ENCODE measurements around the gene NACC1.

- TF ChIP-seq JUNB (IDR thresholded peaks at IDR 0.05; ENCODE audit: unreplicated experiment) (no peak), ETS1 (IDR thresholded peaks at IDR 0.05) (no peak), CTCF (conservative IDR thresholded peaks at IDR 0.05; ENCODE audit: low read depth in 2 of 2) (no peak), POLR2AphosphoS5 (IDR thresholded peaks at IDR 0.05; ENCODE audit: low read depth) (no peak), EZH2 (IDR thresholded peaks at IDR 0.05; ENCODE audit: low read depth, unreplicated experiment) (no peak), EZH2phosphoT487 (IDR thresholded peaks at IDR 0.05; ENCODE audit: unreplicated experiment) (no peak), REST (IDR thresholded peaks at IDR 0.05; ENCODE audit: unreplicated experiment) (no peak), CREB1 (CRISPR knock-in tag; IDR thresholded peaks at IDR 0.05; ENCODE audit: low read depth) (no peak), NANOG (IDR thresholded peaks at IDR 0.05; ENCODE audit: borderline replicate concordance) (no peak), ZNF114 (CRISPR knock-in tag; IDR thresholded peaks at IDR 0.05) (no peak)
Observed at GRCh38 chr19:13127811-13128575, 9.9 kb downstream of the NACC1 start.

Data from GM23338 (cell line).